HG03066 (cell line): ENCODE measurements around the gene RGSL1.

Experiments used
- ATAC-seq: cut with Tn5 transposase; IDR thresholded peaks from one replicate; pipeline ENCODE4 v1.9.1; 2021; ENCODE audit warnings: low read depth; ENCODE audit not compliant: unreplicated experiment

RGSL1 gene

GRCh38 chr1:182608845-182609610, 159.1 kb downstream of the RGSL1 start:
- peak; percentile 30 for ATAC-seq
